Measurements from ENCODE around the gene WSB2.

Gene WSB2

DNA sequence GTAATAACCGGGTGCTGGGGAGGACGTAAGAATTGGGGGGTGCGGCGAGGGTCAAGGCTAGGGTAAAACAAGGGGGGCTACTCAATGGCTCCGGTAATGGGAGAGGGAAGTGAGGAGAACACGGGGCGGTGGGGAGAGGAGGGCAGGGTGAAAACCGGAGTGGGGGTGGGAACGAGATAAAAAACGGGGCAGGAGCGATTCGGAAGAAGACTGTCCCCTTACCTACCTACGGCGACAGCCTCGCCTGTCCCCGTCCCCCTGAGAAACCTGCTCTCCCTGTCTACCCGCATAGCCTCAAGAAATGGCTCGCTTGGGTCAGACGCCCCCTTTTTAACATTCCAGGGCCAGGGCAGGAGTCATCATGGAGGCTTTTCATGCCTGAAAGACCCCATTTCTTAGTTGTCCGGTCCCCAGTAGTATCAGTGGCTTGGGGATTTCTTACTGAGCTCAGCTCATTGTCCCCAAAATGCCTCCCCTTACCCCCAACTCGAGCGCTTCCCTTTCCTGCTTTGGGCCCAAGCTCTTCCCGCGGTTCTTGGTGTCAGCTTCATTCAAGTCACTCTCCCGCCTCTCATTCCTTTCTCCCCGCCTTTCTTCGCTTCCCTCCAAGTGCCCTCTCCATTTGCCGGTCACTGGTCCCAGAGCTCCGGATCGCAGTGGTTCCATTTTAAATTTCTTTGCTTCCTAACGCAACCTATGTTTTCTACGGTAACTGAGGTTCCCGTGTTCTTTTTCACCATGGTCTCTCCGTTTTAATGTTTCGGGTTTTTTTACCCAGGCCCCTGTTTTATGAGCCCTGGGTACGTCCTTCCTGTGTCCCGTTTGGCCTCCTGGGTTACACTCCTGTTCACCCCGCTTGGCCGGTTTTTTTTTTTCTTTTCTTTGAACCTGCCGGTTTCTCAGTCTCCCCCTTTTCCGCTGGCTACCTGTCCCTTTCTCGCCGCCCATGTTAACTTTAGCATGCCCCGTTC, 1.2 kb upstream of the WSB2 start:
- no peak for DNase-seq (ENCODE audit: low read depth)

DNA sequence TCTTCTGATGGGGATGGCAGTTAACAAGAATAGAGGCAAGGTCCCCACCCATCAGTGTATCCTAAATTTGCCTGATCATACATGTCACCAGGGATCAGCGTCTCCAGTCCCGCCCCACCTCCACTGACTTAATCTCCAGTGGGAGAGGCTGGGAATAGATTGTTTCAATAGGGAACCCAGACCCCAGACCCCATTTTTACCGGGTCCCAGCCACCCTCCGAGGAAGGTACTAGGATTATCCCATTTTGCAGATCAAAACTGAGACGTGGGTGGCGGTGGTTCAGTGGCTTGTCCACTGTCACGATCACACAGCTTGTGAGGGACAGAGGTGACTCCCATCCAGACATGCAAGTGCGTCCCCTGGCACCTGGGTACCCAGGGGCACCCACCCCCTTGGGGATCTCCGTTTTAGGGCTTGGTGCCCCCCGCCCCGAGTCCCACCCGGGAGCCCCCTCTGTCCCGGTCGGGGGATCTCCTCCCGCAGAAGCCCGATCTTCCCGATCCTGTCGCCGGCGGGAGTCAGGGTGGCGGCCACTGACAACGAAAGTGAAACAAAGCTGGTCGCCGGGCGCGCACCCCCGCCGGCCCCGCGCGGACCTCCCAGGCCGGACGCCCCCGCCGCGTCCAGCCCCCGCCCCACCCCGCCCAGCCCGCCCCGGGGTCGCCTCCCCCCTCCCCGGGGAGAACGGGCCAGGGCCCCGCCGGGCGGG, 523 bp downstream of the WSB2 start:
- no peak for DNase-seq (ENCODE audit: low read depth)

DNA sequence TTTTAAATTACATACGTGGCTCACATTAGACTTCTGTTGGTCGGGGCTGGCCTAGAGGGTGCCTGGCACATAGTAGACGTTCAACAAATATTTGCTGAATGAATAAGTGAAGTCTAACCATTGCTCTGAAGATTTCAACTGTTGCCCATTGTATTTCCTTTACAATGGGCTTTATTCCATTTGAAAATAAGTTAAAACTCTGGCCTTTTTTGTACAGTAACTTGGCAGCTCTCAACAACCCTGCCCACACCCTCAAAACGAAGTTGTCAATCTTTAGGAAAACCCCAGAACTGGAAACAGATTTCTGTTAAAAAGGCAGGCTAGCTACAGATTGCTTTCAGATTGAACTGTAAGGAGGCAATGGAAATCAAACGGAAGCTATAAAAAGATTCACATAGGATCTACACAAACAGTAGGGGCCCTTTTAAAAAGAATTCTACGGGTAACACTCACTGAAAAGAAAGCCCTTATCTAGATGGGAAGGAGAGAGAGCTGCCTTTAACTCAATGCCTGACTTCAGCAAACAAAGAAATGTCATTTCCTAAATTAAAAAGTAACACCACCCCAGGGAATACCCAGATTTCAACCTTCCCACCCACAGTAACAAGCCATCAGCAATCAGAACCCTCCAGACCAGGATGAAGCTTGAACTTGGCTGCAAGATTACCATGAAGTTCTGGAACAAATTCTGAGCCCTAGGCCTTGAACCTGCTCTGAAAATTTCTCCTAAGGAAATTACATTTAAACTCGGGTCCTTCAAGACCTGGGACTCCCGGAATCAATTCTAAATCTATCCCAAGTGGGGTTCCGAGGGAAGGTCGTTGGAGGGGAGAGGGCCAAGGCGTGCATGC, 1.4 kb downstream of the WSB2 start:
- DNase-seq (ENCODE audit: low read depth): no peak

DNA sequence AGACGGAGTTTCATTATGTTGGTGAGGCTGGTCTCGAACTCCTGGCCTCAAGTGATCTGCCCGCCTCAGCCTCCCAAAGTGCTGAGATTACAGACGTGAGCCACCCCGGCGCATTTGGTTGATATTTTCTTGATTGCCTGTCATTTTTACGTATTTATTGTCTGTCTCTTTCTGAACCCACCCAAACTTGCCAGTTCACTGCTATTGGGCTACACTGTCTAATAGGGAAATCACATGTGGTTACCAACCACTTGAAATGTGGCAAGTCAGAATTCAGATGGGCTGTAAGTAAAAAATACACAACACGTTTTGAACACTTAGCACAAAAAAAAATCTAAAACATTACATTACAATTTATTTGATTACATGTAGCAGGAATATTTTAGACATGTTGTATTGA, 2.1 kb downstream of the WSB2 start:
- DNase-seq (ENCODE audit: low read depth): no peak

- DNase-seq (ENCODE audit: low read depth): no peak
Observed at GRCh38 chr12:118058227-118058626, 2.8 kb downstream of the WSB2 start.

DNA sequence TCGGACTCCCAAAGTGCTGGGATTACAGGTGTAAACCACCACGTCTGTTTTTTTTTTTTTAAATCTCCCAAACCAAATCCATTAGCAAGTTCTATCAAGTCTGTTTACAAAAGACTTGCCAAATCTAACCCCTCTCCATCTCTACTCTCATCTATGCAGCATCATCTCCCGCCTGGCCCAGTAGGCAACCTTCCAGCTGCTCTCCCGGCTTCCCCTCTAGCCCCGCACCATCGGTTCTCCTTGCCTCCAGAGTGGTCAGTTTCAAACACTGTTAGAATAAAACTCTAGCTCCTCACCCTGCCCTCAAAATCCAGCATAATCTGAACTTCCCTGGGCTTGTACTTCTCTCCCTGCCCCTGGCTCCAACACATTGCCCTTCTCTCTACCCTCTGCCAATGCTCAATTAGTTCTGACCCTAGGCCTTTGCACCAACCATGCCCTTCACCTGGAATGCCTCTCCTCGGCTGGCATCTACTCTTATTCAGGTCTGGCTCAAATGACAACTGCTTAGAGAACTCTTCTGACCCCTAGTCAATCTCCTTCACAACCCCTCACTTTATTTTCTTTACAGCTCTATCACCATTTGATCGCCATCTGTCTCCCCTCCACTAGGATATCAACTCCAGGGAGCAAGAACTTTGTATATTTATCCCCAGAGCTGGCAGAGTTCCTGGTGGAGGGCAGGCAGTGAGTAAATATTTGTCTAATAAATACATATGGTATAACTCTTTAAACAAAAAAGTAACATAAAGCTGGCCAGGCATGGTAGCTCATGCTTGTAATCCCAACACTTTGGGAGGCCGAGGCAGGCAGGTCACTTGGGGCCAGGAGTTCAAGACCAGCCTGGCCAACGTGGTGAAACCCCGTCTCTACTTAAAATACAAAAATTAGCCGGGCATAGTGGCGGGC, 4.9 kb downstream of the WSB2 start:
- DNase-seq (ENCODE audit: low read depth): no peak

DNA sequence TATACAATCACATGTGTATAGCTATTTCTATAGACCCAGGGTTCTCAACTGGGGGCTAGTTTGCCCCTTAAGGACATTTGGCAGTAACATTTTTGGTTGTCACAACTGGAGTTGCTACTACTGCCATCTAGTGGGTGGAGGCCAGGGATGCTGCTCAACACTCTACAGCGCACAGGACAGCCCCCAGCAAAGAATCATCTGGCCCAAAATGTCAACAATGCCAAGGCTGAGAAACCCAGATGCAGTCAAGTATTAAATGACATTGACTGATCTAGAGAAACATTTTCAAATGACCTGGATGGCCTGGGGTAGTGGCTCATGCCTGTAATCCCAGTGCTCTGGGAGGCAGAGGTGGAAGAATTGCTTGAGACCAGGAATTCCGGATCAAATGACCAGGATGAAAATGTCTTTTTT, 5.8 kb downstream of the WSB2 start:
- DNase-seq (ENCODE audit: low read depth): peak; percentile 54

- no peak for DNase-seq (ENCODE audit: low read depth)
Observed at GRCh38 chr12:118053071-118053985, 7.7 kb downstream of the WSB2 start.

GRCh38 chr12:118052324-118053070, 8.5 kb downstream of the WSB2 start:
- no peak for DNase-seq (ENCODE audit: low read depth)

DNA sequence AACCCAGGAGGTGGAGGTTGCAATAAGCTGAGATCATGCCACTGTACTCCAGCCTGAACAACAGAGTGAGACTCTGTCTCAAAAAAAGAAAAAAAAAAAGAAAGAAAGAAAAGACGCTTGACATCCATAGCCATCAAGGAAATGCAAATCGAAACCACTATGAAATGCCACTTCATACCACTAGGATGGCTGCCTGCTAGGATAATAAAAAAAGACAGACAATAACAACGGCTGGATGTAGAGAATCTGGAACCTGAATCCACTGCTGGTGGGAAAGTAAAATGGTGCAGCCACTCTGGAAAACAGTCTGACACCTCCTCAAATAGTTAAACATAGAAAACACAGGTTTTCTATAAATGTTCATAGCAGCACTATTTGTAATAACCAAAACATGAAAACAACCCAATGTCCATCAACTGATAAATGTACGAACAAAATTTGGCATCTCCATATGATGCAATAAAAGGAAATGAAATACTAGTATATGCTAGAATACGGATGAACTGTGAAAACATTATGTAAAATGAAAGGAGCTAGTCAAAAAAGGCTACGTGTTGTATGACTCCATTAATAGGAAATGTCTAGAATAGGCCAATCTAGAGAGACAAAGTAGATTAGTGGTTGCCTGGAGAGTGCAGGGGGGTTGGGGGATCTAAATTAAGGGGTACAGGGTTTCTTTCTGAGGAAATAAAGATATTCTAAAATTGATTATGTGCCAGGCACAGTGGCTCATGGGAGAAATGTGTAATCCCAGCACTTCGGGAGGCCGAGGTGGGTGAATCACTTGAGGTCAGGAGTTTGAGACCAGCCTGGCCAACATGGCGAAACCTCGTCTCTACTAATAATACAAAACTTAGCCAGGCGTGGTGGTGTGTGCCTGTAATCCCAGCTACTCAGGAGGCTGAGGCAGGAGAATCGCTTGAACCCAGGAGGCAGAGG, 9.7 kb downstream of the WSB2 start:
- no peak for DNase-seq (ENCODE audit: low read depth)

GRCh38 chr12:118046430-118046829, 14.5 kb downstream of the WSB2 start:
- no peak for DNase-seq (ENCODE audit: low read depth)

GRCh38 chr12:118044577-118044976, 16.4 kb downstream of the WSB2 start:
- no peak for DNase-seq (ENCODE audit: low read depth)

DNA sequence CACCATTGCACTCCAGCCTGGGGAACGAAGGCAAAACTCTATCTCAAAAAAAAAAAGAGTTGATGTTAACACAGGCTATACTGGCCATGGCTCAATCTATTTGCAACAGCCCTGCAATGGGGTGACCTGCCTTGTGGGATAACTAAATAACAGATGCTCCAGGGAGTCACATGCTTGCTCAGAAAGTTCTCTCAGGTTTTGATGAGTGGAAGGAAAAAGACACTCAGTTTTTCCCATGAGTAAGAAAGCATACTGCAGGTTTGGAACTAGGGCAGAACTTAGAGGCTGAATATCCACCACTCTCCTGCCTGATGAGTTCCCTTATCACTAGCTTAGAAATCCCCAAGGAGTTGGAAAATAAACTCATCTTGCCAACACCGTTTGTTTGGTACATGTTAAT, 16.9 kb downstream of the WSB2 start:
- DNase-seq (ENCODE audit: low read depth): no peak

- DNase-seq (ENCODE audit: low read depth): no peak
Observed at GRCh38 chr12:118042091-118042490, 18.9 kb downstream of the WSB2 start.

- no peak for DNase-seq (ENCODE audit: low read depth)
Observed at GRCh38 chr12:118038137-118038536, 22.8 kb downstream of the WSB2 start.

DNA sequence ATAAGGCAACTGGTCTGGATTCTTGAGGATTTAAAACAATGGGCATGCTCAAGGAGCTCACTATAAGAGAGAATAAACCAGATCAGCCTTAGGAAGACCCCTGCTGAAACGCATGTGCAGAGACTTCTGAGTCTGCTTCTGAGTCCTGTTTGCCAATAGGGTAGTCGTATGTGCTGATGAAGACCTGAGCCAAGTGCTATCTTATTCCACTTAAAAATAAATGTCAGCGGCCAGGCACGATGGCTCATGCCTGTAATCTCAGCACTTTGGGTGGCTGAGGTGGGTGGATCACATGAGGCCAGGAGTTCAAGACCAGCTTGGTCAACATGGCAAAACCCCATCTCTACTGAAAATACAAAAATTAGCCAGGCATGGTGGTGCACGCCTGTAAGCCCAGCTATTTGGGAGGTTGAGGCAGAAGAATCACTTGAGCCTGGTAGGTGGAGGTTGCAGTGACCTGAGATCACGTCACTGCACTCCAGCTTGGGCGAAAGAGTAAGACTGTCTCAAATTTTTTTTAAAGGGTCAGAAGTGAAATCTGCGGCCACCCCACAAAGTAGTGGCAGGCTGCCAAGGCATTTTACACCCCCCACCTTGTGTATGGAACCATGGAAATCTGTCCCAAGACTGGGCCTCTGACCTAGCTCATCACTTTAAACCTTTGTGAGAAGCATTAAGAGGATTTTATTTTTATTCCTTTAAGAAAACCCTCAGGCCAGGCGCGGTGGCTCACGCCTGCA, 24.1 kb downstream of the WSB2 start:
- no peak for DNase-seq (ENCODE audit: low read depth)

DNA sequence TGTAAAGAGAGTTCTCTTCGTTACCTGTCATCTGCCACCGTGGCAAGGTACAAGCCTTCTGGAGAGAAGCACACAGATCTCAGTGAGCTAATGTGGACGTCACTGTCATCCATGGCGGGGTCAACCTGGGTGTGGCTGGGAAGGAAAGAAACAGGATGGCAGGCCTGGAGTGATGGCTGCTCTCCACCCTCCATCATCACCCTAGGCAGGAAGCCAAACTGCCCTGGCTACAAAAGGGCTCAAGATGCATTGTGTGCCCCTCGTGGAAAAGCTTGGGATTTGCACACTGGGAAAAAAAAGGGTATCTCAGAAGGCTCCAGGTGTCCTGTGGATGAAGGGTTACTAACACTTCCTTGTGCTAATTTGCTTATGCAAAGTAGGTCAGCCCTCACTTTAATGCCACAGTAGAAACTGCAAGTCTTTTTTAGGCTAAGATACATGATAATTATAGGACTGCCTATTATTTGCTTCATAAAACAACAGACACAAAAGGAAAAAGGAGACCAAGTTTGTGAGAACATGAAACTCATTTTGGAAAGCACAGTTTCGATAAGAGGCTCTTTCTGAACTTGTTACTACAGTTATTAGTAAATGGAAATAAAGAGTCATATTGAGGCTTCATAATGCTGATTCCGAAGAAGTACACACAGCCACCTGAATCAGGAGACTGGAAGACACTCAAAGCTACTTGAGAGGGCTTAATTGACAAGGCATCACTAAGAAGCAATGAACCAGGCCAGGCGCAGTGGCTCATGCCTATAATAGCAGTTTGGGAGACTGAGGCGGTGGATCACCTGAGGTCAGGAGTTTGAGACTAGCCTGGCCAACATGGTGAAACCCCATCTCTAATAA, 25.6 kb downstream of the WSB2 start:
- DNase-seq (ENCODE audit: low read depth): no peak

Data from activated gamma-delta T cell treated with anti-CD3 and anti-CD28 coated beads, Interleukin-2, amount 50 U/mL, for 16 hours (primary cell).